HUES64 (cell line): ENCODE results near the gene KLHDC7B.

ENCODE experiments used
- H3K27ac ChIP-seq: 2 replicates; pipeline ENCODE4 v1.7.0; 2013; ENCODE audit warnings: low read depth, low read length, inconsistent platforms
- H3K27me3 ChIP-seq: 2 replicates; pipeline ENCODE4 v1.6.1; 2013; ENCODE audit warnings: mild to moderate bottlenecking, low read length; ENCODE audit not compliant: insufficient read depth
- H3K36me3 ChIP-seq: 2 replicates; pipeline ENCODE4 v1.6.1; 2013; ENCODE audit warnings: mild to moderate bottlenecking, low read length; ENCODE audit not compliant: insufficient read depth
- H3K4me1 ChIP-seq: 2 replicates; pipeline ENCODE4 v1.6.1; 2013; ENCODE audit warnings: mild to moderate bottlenecking, low read length, moderate library complexity; ENCODE audit not compliant: insufficient read depth
- H3K4me3 ChIP-seq: 2 replicates; pipeline ENCODE4 v1.5.1; 2013; ENCODE audit warnings: mild to moderate bottlenecking, low read length, moderate library complexity
- H3K9ac ChIP-seq: 2 replicates; pipeline ENCODE4 v1.6.1; 2013; ENCODE audit warnings: mild to moderate bottlenecking, low read depth, low read length
- H3K9me3 ChIP-seq: 2 replicates; pipeline ENCODE4 v1.6.1; 2013; ENCODE audit warnings: low read depth, low read length; ENCODE audit not compliant: insufficient read depth
- WGBS: fragments of 150-250, 120-280 bp; methylation state at CpG from one replicate; pipeline ENCODE4 v1.1.7; 2013; ENCODE audit warnings: missing lambda C conversion rate; 5-methylcytosine and 5-hydroxymethylcytosine counted together

KLHDC7B gene

DNA sequence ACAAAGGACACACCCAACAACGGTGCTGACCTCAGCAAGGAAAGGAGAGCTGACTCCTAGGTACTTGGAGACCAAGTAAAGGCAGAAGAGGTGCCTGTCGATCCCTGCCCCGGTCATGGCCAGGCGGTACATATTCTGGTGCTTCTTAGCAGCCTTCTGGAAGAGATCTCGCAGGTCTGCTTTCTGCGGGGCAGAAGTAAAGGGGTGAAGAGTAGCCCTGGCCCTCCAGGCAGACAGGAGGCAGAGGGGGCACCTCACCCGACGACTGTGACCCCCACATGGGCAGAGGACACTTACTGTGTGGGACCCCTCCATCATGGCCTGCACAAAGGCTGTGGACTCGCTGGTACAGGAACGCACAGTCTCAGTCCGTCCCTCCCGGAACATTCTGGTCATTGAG, 25.2 kb downstream of the KLHDC7B start:
- Histone ChIP-seq H3K9me3 (no peaks in the 10 kb centered on the region), H3K36me3 (peaks cover 62% of the 10 kb centered on the region), H3K27me3 (no peaks in the 10 kb centered on the region), H3K27ac (no peak overlapping the region), H3K4me1 (no peaks in the 10 kb centered on the region), H3K9ac (no peak overlapping the region), H3K4me3 (no peak overlapping the region)
- WGBS = 95% methylated on average over 12 of the region's 12 CpGs

DNA sequence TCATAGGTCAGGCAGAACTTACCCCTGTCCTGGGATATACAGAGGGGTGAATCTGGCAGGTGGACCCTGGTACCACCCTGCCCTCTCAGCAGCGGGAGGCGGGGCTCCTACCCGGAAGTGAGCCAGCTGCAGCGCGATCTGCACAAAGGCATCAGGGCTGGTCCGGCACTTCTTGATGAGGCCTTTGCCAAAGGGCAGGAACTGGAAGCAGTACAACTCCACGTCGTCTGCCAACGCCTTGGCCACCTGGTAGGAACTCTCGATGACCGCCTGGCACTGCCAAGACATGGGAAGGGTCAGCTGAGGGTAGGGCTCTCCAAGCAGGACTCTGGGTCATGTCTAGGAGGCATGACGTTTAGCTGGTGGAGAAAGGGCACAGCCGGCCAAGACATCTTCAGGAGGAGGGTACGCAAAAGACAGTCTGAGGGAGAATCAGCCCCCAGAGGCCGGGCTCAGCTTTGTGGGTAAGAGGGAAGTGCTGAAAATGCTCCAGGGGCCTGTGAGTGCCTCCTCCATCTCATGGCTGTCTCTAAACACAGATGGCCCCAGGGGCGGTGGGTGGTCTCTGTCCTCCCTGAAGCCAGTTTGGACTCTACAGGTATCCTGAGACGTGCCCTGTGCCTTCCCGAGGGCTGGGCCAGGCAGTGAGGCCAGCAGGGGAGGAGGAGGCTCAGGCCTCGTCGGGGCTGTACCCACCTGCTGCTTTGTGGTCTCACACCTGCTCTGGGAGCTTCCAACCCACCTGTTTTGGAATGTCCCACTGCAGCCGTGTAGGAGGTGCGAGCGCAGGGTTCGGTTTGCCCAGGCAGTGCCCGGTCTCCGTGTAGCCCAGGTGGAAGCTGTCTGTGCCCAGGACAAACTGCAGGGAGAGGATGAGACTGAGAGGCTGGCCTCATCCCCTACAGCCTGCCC, 25.8 kb downstream of the KLHDC7B start:
- Histone ChIP-seq H3K27me3 (no peaks in the 10 kb centered on the region), H3K9me3 (no peaks in the 10 kb centered on the region), H3K36me3 (peaks cover 65% of the 10 kb centered on the region), H3K9ac (no peak overlapping the region), H3K27ac (no peak overlapping the region), H3K4me3 (no peak overlapping the region), H3K4me1 (no peaks in the 10 kb centered on the region)
- WGBS = 92% methylated on average over 26 of the region's 26 CpGs

DNA sequence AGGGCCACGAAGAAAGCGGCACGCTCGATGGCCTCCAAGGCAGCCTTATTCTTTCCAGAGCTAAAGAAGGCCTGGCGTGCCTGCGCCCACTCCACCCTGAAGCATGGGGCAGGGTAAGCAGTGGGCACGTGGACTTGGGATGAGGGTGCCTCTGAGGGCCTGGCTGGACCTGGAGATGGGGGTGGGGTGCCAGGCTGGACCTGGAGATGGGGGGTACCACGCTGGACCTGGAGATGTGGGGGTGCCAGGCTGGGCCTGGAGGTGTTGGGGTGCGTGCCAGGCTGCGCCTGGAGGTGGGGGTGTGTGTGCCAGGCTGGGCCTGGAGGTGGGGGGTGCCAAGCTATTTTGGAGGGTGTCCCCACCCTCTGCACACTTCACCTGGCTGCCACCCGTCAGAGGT, 27.3 kb downstream of the KLHDC7B start:
- WGBS = 96% methylated on average over 11 of the region's 11 CpGs
- no peaks in the 10 kb centered on the region for H3K4me1 ChIP-seq
- no peak overlapping the region for H3K9ac ChIP-seq
- H3K9me3 ChIP-seq = no peaks in the 10 kb centered on the region
- no peak overlapping the region for H3K27ac ChIP-seq
- H3K36me3 ChIP-seq = peaks cover 65% of the 10 kb centered on the region
- H3K27me3 ChIP-seq = no peaks in the 10 kb centered on the region
- no peak overlapping the region for H3K4me3 ChIP-seq

DNA sequence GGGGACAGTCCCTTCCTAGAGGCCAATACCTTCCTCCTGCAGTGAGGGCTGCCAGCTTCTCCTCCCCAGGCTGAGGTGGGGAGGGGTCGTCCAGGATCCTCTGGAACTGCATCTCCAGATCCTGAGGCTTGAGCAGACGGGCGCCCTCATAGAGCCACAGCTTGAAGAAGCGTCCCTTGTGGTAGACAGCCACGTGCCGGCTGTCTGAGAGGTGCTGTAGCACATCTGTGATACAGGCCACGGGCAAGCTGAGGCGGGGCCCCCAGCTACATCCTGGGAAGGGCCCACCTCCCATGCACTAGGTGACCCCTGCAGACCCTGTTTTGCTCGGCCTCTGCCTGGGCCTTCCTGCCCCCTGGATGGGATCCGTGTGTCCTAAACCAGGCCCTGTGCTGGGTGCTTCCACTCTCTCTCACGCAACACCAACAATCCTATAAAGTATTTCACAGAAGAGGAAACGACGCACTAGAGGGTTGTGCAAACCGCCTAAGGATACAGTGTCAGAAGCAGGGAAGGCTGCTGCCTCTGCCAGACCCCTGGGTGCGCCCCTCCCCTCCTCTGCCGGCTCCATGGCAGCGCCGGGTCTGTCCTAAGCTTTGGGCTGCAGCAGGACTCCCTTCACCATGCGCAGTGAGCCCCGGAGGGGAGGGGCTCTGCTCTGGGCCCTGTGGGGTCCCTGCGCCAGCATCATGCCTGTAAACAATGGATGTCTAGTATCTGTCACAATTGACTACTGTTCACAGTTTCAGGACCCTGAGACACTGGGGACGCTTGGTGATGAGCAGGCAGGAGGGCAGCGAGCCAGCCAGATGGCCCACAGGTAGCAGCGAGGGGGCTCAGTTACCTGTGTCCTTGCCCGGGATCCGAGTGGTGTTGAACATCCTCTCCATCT, 28.0 kb downstream of the KLHDC7B start:
- H3K9ac ChIP-seq = no peak overlapping the region
- H3K9me3 ChIP-seq = no peaks in the 10 kb centered on the region
- H3K27ac ChIP-seq = no peak overlapping the region
- H3K27me3 ChIP-seq = no peaks in the 10 kb centered on the region
- H3K4me1 ChIP-seq = no peaks in the 10 kb centered on the region
- peaks cover 64% of the 10 kb centered on the region for H3K36me3 ChIP-seq
- no peak overlapping the region for H3K4me3 ChIP-seq
- WGBS = 95% methylated on average over 26 of the region's 26 CpGs

DNA sequence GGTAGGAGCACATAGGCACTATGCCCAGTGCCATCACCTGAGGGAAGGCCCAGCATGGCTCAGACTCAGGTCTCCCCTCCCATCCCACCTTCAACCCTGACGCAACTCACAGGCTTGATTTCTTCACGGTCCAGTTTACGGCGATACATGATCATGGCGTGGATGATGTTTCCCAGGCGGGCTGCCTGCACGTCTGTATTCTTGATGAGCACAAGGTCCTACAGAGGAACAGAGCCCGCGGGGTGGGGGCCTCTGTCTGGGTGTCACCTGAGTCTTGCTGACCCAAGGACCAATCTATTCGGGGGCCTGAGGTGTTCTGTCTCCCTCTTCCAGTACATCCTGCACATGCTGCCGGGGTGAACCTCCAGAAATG, 28.7 kb downstream of the KLHDC7B start:
- no peak overlapping the region for H3K4me3 ChIP-seq
- peaks cover 64% of the 10 kb centered on the region for H3K36me3 ChIP-seq
- 94% methylated on average over 11 of the region's 11 CpGs for WGBS
- H3K9ac ChIP-seq = no peak overlapping the region
- no peak overlapping the region for H3K27ac ChIP-seq
- no peaks in the 10 kb centered on the region for H3K27me3 ChIP-seq
- no peaks in the 10 kb centered on the region for H3K4me1 ChIP-seq
- no peaks in the 10 kb centered on the region for H3K9me3 ChIP-seq

DNA sequence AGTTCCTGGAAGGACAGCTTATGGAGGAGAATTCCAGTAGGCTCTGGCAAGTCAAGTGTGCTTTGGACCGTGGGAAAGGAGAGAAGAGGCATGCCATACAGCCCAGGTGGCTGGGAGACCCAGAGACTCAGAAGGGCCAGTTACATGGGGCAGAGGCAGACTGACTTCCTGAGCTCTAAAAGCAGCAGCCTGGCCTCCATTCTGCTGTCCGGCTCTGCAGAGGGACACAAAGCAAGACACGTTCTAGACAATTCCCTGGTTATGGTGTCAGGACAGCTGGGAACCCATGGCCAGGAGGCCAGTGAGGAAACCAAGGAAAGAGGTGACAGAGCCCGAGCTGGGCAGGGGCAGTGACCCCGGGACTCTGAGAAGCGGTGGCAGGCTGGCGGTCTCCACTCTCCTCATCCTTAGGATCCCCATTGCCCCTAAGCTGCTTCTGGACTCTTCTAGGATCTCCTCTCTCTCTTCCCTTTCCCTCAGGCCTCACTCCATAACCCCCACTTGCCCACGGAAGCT, 29.8 kb downstream of the KLHDC7B start:
- no peak overlapping the region for H3K27ac ChIP-seq
- H3K9ac ChIP-seq = no peak overlapping the region
- H3K36me3 ChIP-seq = peaks cover 64% of the 10 kb centered on the region
- no peaks in the 10 kb centered on the region for H3K9me3 ChIP-seq
- H3K27me3 ChIP-seq = no peaks in the 10 kb centered on the region
- no peaks in the 10 kb centered on the region for H3K4me1 ChIP-seq
- no peak overlapping the region for H3K4me3 ChIP-seq
- WGBS = 93% methylated on average over 8 of the region's 8 CpGs

DNA sequence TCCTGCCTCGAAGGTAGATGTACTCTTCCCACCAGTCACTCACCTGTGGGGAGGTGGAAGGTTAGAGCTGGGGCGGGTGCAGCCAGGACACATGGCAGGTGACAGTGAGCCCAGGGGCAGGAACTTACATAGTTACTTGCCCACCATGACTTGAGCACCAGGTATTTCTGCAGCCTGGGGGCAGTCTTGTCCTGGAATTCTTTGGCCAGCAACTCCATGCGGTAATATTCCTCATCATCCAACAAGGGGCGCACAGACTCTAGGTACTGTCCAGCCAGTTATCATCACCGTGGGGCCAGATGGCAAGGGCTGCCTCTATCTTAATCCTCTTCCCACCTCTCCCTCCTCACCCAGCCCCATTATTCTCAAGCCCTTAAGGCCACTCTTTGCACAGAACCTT, 30.4 kb downstream of the KLHDC7B start:
- Histone ChIP-seq H3K4me1 (no peaks in the 10 kb centered on the region), H3K27ac (no peak overlapping the region), H3K4me3 (no peak overlapping the region), H3K36me3 (peaks cover 61% of the 10 kb centered on the region), H3K9ac (no peak overlapping the region), H3K9me3 (no peaks in the 10 kb centered on the region), H3K27me3 (no peaks in the 10 kb centered on the region)
- WGBS = 92% methylated on average over 5 of the region's 5 CpGs

DNA sequence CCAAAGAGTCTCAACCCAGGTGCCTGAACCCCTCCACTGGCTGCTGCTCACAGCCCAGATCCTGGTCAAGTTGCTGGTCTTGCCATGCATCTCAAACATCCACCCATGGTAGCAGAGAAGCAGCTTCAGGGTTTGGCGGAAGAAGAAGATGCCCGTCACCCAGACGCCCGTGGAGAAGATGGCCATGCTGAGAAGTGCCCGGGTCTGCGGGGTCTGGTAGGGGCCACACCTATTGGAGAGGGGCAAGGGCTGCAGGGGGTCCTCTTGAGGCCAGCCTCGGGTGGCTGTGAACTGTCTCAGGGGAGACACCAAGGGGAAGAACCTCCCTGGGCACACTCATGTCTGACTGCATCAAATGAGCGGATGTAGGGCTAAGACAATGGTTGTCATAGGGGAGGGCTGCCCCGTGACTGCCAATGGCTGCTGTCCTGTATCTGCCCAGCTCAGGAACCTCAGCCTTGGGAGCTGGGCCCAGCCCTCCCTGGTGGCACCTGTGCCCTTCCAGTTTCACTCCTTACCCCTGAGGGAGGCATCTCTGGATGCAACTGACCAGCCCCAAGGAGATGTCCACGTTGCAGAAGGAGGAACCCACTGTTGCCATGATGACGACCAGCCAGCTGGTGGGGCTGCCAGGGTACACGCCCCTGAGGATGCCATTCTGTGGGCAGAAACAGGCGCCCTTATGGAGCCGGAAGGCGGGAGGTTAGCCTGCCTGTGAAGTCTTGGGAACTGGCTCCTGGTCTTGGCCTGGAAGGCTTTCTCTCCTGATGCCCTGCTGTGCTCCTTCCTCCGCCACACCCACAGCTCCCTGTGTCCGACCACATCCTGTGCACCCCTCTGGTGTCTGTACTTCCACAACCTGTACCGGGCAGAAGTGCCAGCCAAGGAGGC, 31.4 kb downstream of the KLHDC7B start:
- no peak overlapping the region for H3K4me3 ChIP-seq
- H3K4me1 ChIP-seq = no peaks in the 10 kb centered on the region
- H3K9ac ChIP-seq = no peak overlapping the region
- 93% methylated on average over 18 of the region's 18 CpGs for WGBS
- H3K36me3 ChIP-seq = peaks cover 54% of the 10 kb centered on the region
- H3K27ac ChIP-seq = no peak overlapping the region
- no peaks in the 10 kb centered on the region for H3K27me3 ChIP-seq
- H3K9me3 ChIP-seq = no peaks in the 10 kb centered on the region

DNA sequence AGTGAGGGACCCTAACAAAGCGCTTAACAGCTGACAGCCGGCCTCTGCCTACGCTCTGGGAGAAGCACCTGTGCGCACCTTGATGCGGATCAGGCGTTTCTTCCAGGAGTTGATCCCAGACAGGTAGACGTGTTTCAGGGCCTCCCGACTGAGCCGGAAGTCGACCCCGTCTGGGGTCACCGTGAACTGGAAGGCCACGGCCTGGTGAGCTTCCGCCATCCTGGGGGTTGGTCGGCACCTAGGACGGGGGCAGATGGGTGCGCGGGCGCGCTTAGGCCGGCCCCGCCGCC, 31.9 kb downstream of the KLHDC7B start:
- no peak overlapping the region for H3K4me3 ChIP-seq
- 96% methylated on average over 23 of the region's 23 CpGs for WGBS

DNA sequence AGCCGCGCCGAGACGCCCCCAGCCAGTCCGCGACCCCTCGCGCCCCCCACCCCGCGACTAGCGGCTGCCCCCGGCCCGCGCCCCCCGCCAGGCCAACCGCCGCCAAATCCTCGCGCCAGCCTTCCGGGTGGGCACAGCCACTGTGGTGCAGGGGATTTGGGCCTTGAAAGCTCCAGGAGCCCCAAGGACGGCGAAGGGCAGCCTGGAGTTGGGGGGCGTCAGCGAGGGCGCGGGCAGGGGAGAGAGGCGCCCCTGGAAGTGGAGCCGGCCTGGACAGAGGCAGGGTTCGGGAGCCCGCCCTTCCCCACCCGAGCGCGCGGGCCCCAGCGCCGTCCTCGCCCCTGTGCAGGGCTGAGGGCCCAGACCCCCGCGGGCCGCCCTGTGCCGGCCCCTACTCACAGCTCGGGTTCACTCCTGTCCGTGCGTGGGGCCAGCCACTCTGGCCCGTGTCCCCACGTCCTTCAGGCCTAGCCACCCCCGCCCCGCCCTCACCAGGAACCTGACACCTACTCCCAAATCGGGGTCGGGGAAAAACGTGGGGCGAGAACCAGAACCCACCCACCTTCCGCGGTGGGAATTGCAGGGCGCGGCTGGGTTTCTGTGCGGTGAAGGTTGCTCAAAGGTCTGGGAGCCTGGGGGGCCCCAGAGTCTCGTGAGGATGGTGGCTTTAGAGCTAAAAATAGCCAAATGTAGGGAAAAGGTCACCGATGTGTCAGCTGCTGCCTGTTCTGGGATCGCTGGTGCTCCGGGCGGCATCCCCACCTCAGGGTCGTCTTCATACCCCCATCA, 32.5 kb downstream of the KLHDC7B start, which contains the start of gene CPT1B:
CPT1B (minus strand) TSS at position 441 of the 789 bp plus-strand sequence. CDS start 512 bp downstream, outside the sequence.
- no peak within 1 kb of the TSS for H3K4me3 ChIP-seq
- H3K9me3 ChIP-seq = no peaks in the 10 kb centered on the region
- no peaks in the 10 kb centered on the region for H3K4me1 ChIP-seq
- H3K27me3 ChIP-seq = no peaks in the 10 kb centered on the region
- H3K9ac ChIP-seq = no peak within 1 kb of the TSS
- 94% methylated on average over 63 of the region's 63 CpGs for WGBS
- peaks cover 45% of the 10 kb centered on the region for H3K36me3 ChIP-seq
- H3K27ac ChIP-seq = no peak within 1 kb of the TSS

More for the DNA sequence above, 31.9 kb downstream of the KLHDC7B start:
- peaks cover 48% of the 10 kb centered on the region for H3K36me3 ChIP-seq
- no peak overlapping the region for H3K9ac ChIP-seq
- H3K4me1 ChIP-seq = no peaks in the 10 kb centered on the region
- no peaks in the 10 kb centered on the region for H3K27me3 ChIP-seq
- H3K27ac ChIP-seq = no peak overlapping the region
- no peaks in the 10 kb centered on the region for H3K9me3 ChIP-seq
